SU-DHL-6 (cell line): Measurements from ENCODE around the gene PLEKHG3.

Source experiments
- H2AFZ ChIP-seq: fragments of 200-600 bp; sonication (generic); 2 replicates; pipeline ENCODE4 v1.6.1; 2014; ENCODE audit warnings: low read depth, mild to moderate bottlenecking, moderate library complexity, mixed read lengths, antibody characterized with exemption, low read length; ENCODE audit not compliant: severe bottlenecking
- H3F3A ChIP-seq: fragments of 200-600 bp; shearing (Covaris generic); 2 replicates; pipeline ENCODE4 v1.6.0; 2016; ENCODE audit warnings: antibody characterized with exemption, mild to moderate bottlenecking; ENCODE audit not compliant: insufficient read depth
- H3K27ac ChIP-seq: fragments of 200-600 bp; sonication (generic); 2 replicates; pipeline ENCODE4 v1.5.1; 2016; ENCODE audit warnings: low read depth, mild to moderate bottlenecking, low read length, moderate library complexity, mixed read lengths
- H3K27me3 ChIP-seq: fragments of 200-600 bp; sonication (generic), shearing (Covaris generic); 2 replicates; pipeline ENCODE4 v1.6.0; 2014; ENCODE audit warnings: mild to moderate bottlenecking, low read length
- H3K36me3 ChIP-seq: fragments of 200-600 bp; sonication (generic); 2 replicates; pipeline ENCODE4 v1.6.1; 2014; ENCODE audit warnings: mild to moderate bottlenecking, low read length, mixed read lengths
- H3K4me2 ChIP-seq: fragments of 300-600, 200-600 bp; shearing (Covaris generic), sonication (generic); 2 replicates; pipeline ENCODE4 v1.6.0; 2014; ENCODE audit warnings: low read length, low read depth, mild to moderate bottlenecking; ENCODE audit not compliant: poor library complexity, severe bottlenecking
- H3K4me3 ChIP-seq: fragments of 200-600 bp; sonication (generic); 2 replicates; pipeline ENCODE4 v1.5.1; 2014; ENCODE audit warnings: antibody characterized with exemption, low read length, mild to moderate bottlenecking, mixed read lengths; ENCODE audit not compliant: insufficient read depth, poor library complexity, severe bottlenecking
- H3K79me2 ChIP-seq: fragments of 200-600 bp; sonication (generic); 2 replicates; pipeline ENCODE4 v1.6.1; 2014; ENCODE audit warnings: mild to moderate bottlenecking, low read length, moderate library complexity; ENCODE audit not compliant: insufficient read depth
- H3K9ac ChIP-seq: fragments of 200-600 bp; sonication (generic); 2 replicates; pipeline ENCODE4 v1.7.0; 2014; ENCODE audit warnings: mild to moderate bottlenecking, low read length
- H3K9me2 ChIP-seq: fragments of 200-600 bp; sonication (generic); replicated peaks from 2 replicates; pipeline ENCODE4 v1.6.1; 2014; ENCODE audit warnings: low read length; ENCODE audit not compliant: insufficient read depth
- H3K9me3 ChIP-seq: fragments of 200-600 bp; sonication (generic); 2 replicates; pipeline ENCODE4 v1.6.1; 2014; ENCODE audit warnings: low read length, mixed read lengths; ENCODE audit not compliant: insufficient read depth
- H4K20me1 ChIP-seq: fragments of 200-600 bp; sonication (generic); 2 replicates; pipeline ENCODE4 v1.6.1; 2014; ENCODE audit warnings: low read depth, mild to moderate bottlenecking, antibody characterized with exemption, low read length, moderate library complexity, mixed read lengths
- EZH2phosphoT487 ChIP-seq: fragments of 200-600 bp; sonication (generic), shearing (Covaris generic); conservative IDR thresholded peaks from 2 replicates; pipeline ENCODE4 v1.6.1; 2018; ENCODE audit warnings: mild to moderate bottlenecking, antibody characterized with exemption, low read length, moderate library complexity, mixed read lengths
- TF ChIP-seq, protein P1 (sequence below): fragments of 200-600 bp; sonication (generic); IDR thresholded peaks from one replicate; pipeline ENCODE4 v1.5.1; 2017; ENCODE audit warnings: antibody characterized with exemption, mild to moderate bottlenecking, low read length, moderate library complexity; ENCODE audit not compliant: insufficient read depth, poor library complexity, severe bottlenecking

The PLEKHG3 gene

GRCh38 chr14:64764641-64765520 is 60.7 kb downstream of the PLEKHG3 start:
- Histone ChIP-seq H3K9me2 (no peaks in the 10 kb centered on the region), H3K9me3 (no peaks in the 10 kb centered on the region), H3K4me2 (no peak overlapping the region), H3K27me3 (no peaks in the 10 kb centered on the region), H3K9ac (no peak overlapping the region), H2AFZ (no peak overlapping the region), H3K27ac (no peak overlapping the region), H3K4me3 (no peak overlapping the region), H3K79me2 (no peaks in the 10 kb centered on the region), H3F3A (no peaks in the 10 kb centered on the region), H3K36me3 (no peaks in the 10 kb centered on the region), H4K20me1 (no peaks in the 10 kb centered on the region)
- no peak for TF ChIP-seq EZH2phosphoT487
- TF ChIP-seq, protein P1, sequence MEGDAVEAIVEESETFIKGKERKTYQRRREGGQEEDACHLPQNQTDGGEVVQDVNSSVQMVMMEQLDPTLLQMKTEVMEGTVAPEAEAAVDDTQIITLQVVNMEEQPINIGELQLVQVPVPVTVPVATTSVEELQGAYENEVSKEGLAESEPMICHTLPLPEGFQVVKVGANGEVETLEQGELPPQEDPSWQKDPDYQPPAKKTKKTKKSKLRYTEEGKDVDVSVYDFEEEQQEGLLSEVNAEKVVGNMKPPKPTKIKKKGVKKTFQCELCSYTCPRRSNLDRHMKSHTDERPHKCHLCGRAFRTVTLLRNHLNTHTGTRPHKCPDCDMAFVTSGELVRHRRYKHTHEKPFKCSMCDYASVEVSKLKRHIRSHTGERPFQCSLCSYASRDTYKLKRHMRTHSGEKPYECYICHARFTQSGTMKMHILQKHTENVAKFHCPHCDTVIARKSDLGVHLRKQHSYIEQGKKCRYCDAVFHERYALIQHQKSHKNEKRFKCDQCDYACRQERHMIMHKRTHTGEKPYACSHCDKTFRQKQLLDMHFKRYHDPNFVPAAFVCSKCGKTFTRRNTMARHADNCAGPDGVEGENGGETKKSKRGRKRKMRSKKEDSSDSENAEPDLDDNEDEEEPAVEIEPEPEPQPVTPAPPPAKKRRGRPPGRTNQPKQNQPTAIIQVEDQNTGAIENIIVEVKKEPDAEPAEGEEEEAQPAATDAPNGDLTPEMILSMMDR: peak; percentile 71

GRCh38 chr14:64765740-64766302 is 61.6 kb downstream of the PLEKHG3 start:
- Histone ChIP-seq H3F3A (no peaks in the 10 kb centered on the region), H3K9me3 (no peaks in the 10 kb centered on the region), H3K4me3 (no peak overlapping the region), H4K20me1 (no peaks in the 10 kb centered on the region), H3K79me2 (no peaks in the 10 kb centered on the region), H3K27ac (no peak overlapping the region), H3K9ac (no peak overlapping the region), H3K36me3 (no peaks in the 10 kb centered on the region), H3K9me2 (no peaks in the 10 kb centered on the region), H3K4me2 (no peak overlapping the region), H2AFZ (no peak overlapping the region), H3K27me3 (no peaks in the 10 kb centered on the region)
- no peak for TF ChIP-seq EZH2phosphoT487
- TF ChIP-seq, protein P1: no peak

GRCh38 chr14:64766430-64767151 is 62.4 kb downstream of the PLEKHG3 start:
- Histone ChIP-seq H3K9me3 (no peaks in the 10 kb centered on the region), H3K4me2 (no peak overlapping the region)

More at GRCh38 chr14:64766430-64767151, 62.4 kb downstream of the PLEKHG3 start:
- Histone ChIP-seq H3K27me3 (no peaks in the 10 kb centered on the region), H3K9me2 (no peaks in the 10 kb centered on the region), H3K4me3 (no peak overlapping the region), H2AFZ (no peak overlapping the region), H3K79me2 (no peaks in the 10 kb centered on the region), H3K9ac (no peak overlapping the region), H4K20me1 (no peaks in the 10 kb centered on the region), H3K27ac (no peak overlapping the region), H3F3A (no peaks in the 10 kb centered on the region), H3K36me3 (no peaks in the 10 kb centered on the region)
- TF ChIP-seq EZH2phosphoT487: no peak
- TF ChIP-seq, protein P1: no peak
